SU-DHL-6 (cell line): ENCODE measurements around the gene RGS4.

ENCODE experiments used
- CTCF ChIP-seq: fragments of 200-600 bp; sonication (generic); IDR thresholded peaks from one replicate; pipeline ENCODE4 v1.5.1; 2017; ENCODE audit warnings: antibody characterized with exemption, mild to moderate bottlenecking, low read length, moderate library complexity; ENCODE audit not compliant: insufficient read depth, poor library complexity, severe bottlenecking
- EZH2phosphoT487 ChIP-seq: fragments of 200-600 bp; sonication (generic), shearing (Covaris generic); conservative IDR thresholded peaks from 2 replicates; pipeline ENCODE4 v1.6.1; 2018; ENCODE audit warnings: mild to moderate bottlenecking, antibody characterized with exemption, low read length, moderate library complexity, mixed read lengths

- TF ChIP-seq CTCF (no peak), EZH2phosphoT487 (no peak)
These were observed 39.3 kb upstream of the RGS4 start for GRCh38 chr1:163029901-163030300.
